HTR-8/SVneo (cell line): ENCODE measurements around the gene KRTAP4-11.
A peak's percentile ranks its signal among the peaks of the same experiment; 100 is the strongest.
"Not testable (repeated sequence)": the region's sequence is repeated elsewhere in the genome, so short reads cannot be mapped to it uniquely, and the experiment has no call there.

Source experiments
- DNase-seq: peaks from one replicate; pipeline ENCODE4 v3.0.0; 2011; ENCODE audit warnings: low spot score, mixed read lengths; ENCODE audit not compliant: insufficient read length
- FAIRE-seq: peaks from 2 replicates; lab custom pipeline; 2011; peaks lifted over from hg19 to GRCh38; lab: Jason Lieb, UNC

The KRTAP4-11 gene

DNA sequence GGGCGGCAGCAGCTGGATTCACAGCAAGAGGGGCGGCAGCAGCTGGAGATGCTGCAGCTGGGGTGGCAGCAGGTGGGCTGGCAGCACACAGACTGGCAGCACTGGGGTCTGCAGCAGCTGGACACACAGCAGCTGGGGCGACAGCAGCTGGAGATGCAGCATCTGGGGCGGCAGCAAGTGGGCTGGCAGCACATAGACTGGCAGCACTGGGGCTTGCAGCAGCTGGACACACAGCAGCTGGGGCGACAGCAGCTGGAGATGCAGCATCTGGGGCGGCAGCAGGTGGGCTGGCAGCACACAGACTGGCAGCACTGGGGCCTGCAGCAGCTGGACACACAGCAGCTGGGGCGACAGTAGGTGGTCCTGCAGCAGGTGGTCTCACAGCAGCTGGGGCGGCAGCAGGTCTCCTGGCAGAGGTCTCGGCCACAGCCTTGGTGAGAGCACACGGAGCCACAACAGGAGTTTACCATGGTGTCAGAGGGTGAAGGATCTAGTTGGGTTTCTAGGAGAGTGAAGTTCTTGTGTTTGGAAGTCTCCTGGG is at the start of gene KRTAP4-11:
KRTAP4-11 (minus strand) TSS at position 528 of the 541 bp plus-strand sequence; CDS start at position 470, 58 bp downstream.
- FAIRE-seq: peak; percentile 58
- not testable (repeated sequence) for DNase-seq

DNA sequence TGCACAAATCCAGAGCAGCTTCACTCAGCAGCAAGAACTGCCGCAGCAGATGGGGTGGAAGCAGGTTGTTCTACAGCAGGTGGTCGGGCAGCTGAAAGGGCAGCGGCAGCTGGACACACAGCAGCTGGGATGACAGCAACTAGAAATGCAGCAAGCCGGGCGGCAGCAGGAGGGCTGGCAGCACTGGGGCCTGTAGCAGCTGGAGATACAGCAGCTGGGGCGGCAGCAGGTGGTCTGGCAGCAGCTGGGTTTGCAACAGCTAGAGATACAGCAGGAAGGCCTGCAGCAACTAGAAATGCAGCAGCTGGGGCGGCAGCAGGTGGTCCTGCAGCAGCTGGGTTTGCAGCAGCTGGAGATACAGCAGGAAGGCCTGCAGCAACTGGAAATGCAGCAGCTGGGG is 49.4 kb upstream of the KRTAP4-11 start:
- DNase-seq (no peak), FAIRE-seq (no peak)

DNA sequence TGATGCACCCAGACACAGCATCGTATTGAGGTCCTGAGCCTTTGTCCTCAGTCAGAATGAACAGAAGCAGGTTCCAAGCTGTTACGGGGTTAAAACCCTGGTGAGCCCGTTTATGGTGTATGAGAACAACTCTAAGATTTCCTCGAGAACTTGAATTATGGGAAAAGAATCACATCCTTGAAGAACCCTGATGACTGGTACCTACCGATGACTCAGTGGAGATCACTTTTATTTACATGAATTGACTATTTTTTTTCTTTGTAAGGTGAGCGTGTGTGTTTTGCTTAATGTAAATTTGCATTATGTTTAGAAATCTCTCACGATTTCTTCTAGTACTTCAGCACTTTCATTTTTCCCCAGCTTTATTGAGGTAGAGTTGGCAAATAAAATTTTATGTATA is 45.7 kb upstream of the KRTAP4-11 start:
- DNase-seq: no peak
- no peak for FAIRE-seq

DNA sequence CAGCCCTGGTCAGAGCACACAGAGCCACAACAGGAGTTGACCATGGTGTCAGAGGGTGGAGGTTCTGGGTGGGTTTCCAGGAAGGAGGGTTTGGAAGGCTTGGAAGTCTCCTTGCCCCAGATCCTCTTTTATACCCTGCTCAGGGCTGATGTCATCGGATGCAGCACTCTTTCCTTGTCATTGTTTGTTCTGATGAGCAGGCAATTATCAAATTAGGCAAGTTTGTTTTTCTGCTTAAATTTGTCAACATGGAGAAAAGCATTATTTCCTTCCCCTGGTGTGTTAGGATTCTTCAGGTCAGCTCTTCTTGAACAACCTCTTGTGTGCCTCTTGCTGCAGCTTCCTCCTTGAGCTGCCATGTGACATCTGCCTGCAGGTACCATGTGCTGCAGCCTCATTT is 42.5 kb upstream of the KRTAP4-11 start, which contains the start of gene KRTAP4-4:
KRTAP4-4 (minus strand) TSS at position 101 of the 400 bp plus-strand sequence; CDS start at position 44, 57 bp downstream.
- DNase-seq: no peak
- FAIRE-seq: no peak

DNA sequence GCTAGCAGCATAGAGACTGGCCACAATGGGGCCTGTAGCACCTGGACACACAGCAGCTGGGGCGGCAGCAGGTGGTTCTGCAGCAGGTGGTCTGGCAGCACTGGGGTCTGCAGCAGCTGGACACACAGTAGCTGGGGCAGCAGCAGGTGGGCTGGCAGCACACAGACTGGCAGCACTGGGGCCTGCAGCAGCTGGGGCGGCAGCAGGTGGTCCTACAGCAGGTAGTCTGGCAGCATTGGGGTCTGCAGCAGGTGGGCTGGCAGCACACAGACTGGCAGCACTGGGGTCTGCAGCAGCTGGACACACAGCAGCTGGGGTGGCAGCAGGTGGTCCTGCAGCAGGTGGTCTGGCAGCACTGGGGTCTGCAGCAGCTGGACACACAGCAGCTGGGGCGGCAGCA is 42.0 kb upstream of the KRTAP4-11 start:
- FAIRE-seq, DNase-seq: not testable (repeated sequence)

DNA sequence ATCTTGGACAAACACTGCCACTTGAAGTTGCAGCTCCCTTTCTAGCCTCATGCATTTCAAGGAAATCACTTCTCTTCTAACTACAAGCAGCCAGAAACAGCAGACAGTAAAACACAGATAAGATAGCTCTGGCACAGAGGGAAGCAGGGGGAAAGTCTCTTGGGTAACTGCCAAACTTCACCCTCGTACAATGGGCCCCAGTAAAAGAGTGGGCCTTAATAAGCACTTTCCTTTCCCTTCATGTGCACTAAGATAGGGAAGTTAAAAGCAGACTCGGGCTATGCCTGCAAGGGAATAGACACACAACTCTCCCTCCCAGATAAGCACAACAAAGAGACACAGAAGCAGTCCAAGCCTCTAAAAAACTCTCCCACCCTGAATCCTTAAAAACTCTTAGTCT is 35.7 kb upstream of the KRTAP4-11 start:
- DNase-seq (no peak), FAIRE-seq (peak; percentile 82)

DNA sequence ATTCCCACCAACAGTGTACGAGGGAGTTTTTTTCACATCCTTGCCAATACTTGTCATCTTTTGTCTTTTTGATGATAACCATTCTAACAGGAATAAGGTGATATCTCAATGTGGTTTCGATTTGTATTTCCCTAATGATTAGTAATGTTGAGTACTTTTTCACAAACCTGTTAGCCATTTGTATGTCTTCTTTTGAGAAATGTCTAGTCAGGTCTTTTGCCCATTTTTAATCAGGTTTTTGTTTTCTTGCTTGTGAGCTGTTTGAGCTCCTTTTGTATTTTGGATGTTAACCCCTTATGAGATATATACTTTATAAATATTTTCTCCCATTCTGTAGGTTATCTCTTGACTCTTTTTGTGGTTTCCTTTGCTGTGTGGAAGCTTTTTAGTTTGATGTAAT is 33.4 kb upstream of the KRTAP4-11 start:
- FAIRE-seq (no peak), DNase-seq (no peak)

DNA sequence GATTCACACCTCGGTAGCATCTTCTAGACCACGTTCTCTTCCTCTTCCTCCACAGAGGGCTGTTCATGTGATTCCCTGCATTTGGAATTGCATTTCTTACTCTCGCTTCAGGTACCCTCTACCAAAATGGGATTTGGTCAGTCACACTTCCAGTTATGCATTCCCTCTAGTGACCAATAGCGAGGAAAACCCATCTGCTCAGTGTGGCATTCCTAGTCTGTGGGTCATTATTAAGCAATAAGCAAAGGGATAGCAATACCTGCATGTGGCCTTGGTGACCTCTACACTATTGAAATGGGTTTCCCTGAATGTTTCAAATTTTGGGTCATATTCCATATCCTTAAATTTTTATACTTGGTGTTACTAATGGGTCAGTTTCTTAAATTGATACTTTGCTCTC is 31.9 kb upstream of the KRTAP4-11 start:
- FAIRE-seq (peak; percentile 66), DNase-seq (no peak)

DNA sequence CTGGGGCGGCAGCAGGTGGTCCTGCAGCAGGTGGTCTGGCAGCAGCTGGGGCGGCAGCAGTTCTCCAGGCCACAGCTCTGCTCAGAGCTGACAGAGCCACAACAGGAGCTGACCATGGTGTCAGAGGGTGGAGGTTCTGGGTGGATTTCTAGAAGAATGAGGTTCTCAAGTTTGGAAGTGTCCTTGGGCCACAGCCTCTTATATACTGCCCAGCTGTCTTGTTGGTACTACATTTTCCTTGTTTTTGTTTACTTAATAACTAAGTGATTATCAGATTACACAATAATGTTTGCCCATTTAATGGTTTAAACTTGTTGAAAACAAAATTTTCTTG is 31.4 kb upstream of the KRTAP4-11 start, which contains the start of gene KRTAP4-5:
KRTAP4-5 (minus strand) TSS at position 174 of the 334 bp plus-strand sequence; CDS start at position 116, 58 bp downstream.
- DNase-seq (no peak), FAIRE-seq (peak; percentile 13)

DNA sequence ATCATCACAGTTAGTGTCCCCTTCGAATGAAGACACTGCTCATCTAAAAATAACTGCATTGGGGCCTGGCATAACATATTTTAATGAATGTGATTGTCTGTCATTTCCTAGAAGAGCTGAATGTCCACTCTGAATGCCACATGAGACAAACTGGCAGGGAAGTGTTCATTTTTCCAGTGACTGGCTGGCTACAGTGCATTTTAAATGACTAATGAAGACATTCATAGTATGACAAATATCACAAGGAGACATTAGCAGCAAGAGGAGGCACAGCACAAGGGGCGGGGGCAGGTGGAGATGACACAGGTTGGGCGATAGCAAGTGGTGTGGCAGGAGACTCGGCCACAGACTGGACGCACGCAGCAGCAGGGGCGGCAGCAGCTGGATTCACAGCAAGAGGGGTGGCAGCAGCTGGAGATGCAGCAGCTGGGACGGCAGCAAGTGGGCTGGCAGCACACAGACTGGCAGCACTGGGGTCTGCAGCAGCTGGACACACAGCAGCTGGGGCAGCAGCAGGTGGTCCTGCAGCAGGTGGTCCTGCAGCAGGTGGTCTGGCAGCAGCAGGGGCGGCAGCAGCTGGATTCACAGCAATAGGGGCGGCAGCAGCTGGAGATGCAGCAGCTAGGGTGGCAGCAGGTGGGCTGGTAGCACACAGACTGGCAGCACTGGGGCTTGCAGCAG is 30.9 kb upstream of the KRTAP4-11 start:
- FAIRE-seq: peak; percentile 92
- not testable (repeated sequence) for DNase-seq

DNA sequence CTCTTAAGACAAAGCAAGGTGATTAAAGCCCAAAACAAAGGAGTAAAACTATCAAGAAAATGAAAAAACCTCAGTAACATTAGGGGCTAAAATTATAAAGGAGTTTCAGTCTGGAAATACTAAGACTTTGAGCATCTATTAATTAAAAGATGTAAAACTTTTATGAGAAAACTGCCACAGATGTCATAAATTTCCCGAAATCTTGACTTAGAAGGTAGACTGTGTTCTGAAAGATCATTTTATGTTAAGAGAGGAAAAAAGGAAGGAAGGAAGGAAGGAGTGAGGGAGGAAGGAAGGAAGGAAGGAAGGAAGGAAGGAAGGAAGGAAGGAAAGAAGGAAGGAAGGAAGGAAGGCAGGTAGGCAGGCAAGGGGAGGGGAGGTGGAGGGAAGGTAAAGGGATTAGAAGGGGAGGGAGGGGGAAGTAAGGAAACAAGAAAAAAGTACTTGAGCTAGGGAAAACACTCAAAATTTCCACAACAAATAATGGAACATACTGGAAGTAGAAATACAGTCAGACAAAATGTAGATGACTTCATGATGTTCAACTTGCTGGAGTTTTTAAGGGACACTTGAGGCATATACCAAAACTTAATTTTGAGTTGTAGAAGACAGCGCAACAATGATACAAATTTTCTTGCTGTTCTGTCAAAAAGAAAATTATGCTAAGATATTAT is 29.5 kb upstream of the KRTAP4-11 start:
- no peak for DNase-seq
- no peak for FAIRE-seq

DNA sequence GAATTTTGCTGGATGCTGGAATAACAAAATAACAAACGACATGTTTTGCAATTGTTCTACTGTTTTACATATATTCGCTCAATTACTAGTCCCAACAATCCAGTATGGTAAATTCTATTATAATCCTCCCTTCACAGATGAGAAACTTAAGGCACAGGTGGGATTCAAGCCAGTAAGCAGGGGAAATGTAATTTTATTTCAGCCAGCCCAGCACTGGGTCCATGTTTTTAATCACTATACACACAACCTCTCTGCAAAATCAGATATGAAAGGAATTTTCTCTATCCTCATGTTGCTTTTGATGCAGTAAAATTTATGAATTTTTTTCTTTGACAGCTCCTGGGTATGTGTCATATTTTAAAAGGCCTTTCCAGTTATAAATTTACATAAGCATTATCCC is 27.1 kb upstream of the KRTAP4-11 start:
- FAIRE-seq (no peak), DNase-seq (no peak)

DNA sequence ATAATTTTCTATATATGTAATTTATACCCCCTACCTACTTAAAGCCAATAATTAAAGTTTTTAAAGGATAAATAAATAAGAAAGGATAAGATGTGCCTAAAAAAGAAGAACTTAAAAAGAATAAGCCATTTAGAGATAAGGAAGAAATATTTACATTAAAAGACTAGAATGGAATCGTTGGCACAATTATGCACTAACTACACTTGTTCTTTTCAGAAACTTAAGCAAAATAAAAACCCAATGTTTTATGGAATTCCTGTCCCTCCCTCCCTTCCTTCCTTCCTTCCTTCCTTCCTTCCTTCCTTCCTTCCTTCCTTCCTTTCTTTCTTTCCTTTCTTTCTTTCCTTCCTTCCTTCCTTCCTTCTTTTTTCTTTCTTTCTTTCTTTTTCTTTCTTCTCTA is 26.7 kb upstream of the KRTAP4-11 start:
- FAIRE-seq (no peak), DNase-seq (no peak)

DNA sequence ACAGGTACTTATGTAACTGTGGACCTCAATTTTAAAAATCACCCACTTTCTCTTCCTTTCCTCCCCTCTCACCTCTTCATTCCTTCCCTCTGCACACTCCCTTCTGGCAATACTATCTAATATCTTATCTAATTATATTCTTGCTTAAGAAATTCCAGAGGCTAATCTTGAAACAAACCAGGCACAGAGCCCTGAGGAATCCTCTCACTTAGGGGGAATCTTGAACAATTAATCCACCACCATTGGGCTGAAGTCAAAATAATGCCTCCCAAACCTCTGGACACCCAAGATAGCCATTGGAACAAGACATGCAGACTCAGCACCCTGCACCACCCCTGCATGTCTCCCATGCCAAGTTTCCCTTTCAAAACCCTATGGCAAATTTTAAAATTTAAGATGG is 23.2 kb upstream of the KRTAP4-11 start:
- no peak for FAIRE-seq
- DNase-seq: no peak

DNA sequence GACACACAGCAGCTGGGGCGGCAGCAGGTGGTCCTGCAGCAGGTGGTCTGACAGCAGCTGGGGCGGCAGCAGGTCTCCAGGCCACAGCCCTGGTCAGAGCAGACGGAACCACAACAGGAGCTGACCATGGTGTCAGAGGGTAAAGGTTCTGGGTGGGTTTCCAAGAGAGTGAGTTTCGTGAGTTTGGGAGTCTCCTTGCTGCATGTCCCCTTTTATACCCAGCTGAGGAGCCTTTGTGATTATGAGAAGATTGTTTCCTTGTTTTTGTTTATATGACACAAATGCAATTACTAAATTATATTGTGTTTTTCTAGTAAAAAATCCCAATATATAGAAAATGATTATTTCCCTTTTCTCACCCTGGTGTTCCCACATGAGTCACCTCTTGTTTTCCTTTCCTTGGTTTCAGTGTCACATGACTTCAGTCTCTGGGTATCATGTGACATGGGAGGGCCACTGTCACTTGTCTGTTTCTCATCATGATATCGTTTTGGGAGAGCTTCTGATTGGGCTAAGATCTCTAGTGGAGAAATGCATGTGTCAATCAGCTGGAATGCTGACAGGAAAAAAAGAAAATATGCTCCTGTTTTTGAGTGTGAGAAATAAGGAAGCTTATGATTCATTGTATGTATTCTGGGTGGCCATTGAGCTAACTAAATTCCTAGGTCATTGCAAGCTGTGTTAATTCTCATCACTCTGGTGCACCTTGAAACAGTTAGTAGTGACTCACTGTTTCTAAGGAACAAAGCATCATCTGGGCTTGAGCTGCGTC is 22.4 kb upstream of the KRTAP4-11 start, which contains the start of gene KRTAP4-6:
KRTAP4-6 (minus strand) TSS at position 185 of the 772 bp plus-strand sequence; CDS start at position 128, 57 bp downstream.
- DNase-seq: peak; percentile 18
- FAIRE-seq: peak; percentile 38

DNA sequence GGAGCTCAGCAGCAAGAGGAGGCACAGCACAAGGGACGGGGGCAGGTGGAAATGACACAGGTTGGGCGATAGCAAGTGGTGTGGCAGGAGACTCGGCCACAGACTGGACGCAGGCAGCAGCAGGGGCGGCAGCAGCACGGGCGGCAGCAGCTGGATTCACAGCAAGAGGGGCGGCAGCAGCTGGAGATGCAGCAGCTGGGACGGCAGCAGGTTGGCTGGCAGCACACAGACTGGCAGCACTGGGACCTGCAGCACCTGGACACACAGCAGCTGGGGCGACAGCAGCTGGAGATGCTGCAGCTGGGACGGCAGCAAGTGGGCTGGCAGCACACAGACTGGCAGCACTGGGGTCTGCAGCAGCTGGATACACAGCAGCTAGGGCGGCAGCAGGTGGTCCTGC is 21.7 kb upstream of the KRTAP4-11 start:
- FAIRE-seq: peak; percentile 92
- not testable (repeated sequence) for DNase-seq

DNA sequence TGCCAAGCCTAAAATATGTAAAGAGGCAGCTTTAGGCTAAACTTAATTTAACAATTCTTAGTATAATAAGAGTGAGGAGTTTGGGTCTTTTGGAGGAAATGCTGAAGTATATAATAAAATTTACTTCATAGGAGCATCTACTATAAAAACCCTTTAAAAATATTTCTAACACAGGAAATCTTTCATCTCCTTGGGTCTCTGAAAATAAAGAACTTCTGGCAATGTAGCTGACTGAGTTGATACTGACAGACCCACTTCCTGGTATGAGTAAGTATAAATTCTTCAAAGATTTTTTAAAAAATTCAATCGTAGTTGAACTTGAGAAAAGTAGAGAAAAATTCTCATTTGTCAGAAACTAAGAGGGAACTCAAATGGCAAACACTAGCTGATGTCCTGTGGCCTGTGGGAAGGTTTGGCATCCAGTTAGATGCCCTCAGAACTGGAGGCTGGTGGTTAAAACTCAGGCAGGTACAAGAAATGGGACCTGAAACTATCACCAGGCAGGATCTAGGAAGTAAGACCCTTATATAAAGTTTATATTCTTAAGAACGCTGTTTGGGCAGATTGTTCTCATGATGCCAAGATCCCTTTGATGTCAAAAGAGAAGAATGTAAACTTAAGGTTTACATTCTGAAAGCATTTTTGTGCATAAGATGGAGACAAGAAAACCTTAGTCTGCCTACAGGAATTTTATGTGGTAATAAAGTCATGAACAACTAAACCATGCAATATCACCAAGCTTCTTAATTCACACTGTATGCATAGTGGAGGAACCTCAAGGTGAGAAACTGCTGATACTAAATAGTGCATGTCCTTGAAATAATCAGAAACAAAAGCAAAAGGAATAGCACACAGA is 15.9 kb upstream of the KRTAP4-11 start:
- no peak for FAIRE-seq
- no peak for DNase-seq

DNA sequence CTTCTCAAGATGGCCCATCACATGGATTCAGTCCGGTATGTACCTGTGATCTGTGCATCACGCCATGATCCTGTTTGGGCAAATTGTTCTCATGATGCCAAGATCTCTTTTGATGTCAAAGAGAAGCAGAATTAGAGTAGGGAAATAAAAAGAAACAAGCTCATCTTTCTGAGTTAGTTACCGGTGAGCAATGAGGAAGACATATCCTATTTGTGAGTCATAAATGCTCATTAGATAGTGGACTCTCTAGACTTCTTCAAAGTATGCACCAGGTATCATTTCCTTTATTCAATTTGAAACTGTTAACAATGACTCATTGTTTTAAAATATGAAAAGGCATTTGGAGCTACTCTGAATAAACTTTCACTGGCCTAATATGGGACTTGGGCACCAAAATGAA is 13.8 kb upstream of the KRTAP4-11 start:
- FAIRE-seq: peak; percentile 38

DNA sequence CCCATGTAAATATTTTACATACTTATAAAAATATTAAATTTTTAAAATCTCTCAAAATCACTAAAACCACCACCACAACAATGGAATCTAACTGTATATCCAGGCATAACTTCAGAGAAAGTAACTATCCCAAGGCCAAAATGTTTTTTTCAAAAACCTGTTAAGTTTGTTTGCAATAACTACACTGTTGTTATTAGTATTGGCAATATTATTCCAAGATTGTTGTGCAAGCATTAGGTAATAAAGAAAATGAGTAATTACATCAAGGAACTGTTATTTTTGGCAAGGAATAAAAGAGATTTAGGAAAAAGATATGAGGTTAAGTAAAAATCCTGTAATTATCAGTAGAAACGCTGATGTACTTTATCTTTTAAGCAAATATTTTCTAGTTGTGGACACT is 9.2 kb upstream of the KRTAP4-11 start:
- DNase-seq: no peak
- no peak for FAIRE-seq

More for the DNA sequence above, 13.8 kb upstream of the KRTAP4-11 start:
- peak; percentile 22 for DNase-seq
